GM10248 (cell line): ENCODE results near the gene FAM20B.
"Not testable (repeated sequence)": the region's sequence is repeated elsewhere in the genome, so short reads cannot be mapped to it uniquely, and the experiment has no call there.

Experiments used
- CTCF ChIA-PET: fragments of 300-600 bp; sonication (Branson Sonifier 250); formaldehyde crosslinking; extraction: SDS; loops from one replicate; lab custom pipeline; 2021; ENCODE audit warnings: antibody characterized with exemption; lab: Yijun Ruan, JAX
- POLR2A ChIA-PET: fragments of 350-650 bp; sonication (Branson Sonifier 250); formaldehyde crosslinking; extraction: SDS; loops from one replicate; lab custom pipeline; 2020; ENCODE audit warnings: antibody characterized with exemption; lab: Yijun Ruan, JAX
- DNase-seq: peaks from one replicate; pipeline ENCODE4 v3.0.0; 2012; ENCODE audit errors: extremely low spot score
- CTCF ChIP-seq: IDR thresholded peaks from 2 replicates; pipeline ENCODE4 v1.5.1; 2012; ENCODE audit warnings: mild to moderate bottlenecking, low read depth; ENCODE audit errors: extremely low read depth, missing control alignments, control extremely low read depth

FAM20B gene

GRCh38 chr1:179025125-179025974, at the start of gene FAM20B:
Gene FAM20B (plus strand): TSS chr1:179025894. CDS start chr1:179043848, 17,954 bp downstream.
- ChIA-PET CTCF (interaction anchor here (2.6 kb wide), 1 partner anchor 10 kb away, joined by 7 read pairs; no protein-coding TSS in a partner anchor), POLR2A (no interaction called here)
- peak; percentile 97 for DNase-seq
- TF ChIP-seq CTCF = no peak

GRCh38 chr1:178976541-178976940, 49.2 kb upstream of the FAM20B start:
- TF ChIP-seq CTCF = no peak
- ChIA-PET POLR2A (no interaction called here), CTCF (interaction anchor here (2.4 kb wide), 1 partner anchor 26 kb away, joined by 6 read pairs; no protein-coding TSS in a partner anchor)
- no peak for DNase-seq

- POLR2A ChIA-PET = no interaction called here
- CTCF ChIA-PET = interaction anchor here (1.5 kb wide), 1 partner anchor 104 kb away, joined by 3 read pairs; no protein-coding TSS in a partner anchor
- no peak for DNase-seq
- TF ChIP-seq CTCF = no peak
These were observed 39.5 kb upstream of the FAM20B start for GRCh38 chr1:178986204-178986603.

GRCh38 chr1:178988198-178988597, 37.5 kb upstream of the FAM20B start:
- DNase-seq, POLR2A ChIA-PET, CTCF ChIA-PET: not testable (repeated sequence)

- no peak for TF ChIP-seq CTCF
- ChIA-PET CTCF (interaction anchor here (1.1 to 1.8 kb wide), 2 partner anchors 9 to 226 kb away, joined by 3 to 6 read pairs; no protein-coding TSS in a partner anchor), POLR2A (no interaction called here)
- DNase-seq = no peak
These were observed 32.1 kb upstream of the FAM20B start for GRCh38 chr1:178993559-178993958.

GRCh38 chr1:178997428-178997827, 28.3 kb upstream of the FAM20B start:
- no peak for DNase-seq
- POLR2A ChIA-PET = no interaction called here
- no peak for TF ChIP-seq CTCF
- CTCF ChIA-PET = interaction anchor here (1.1 to 1.9 kb wide), 2 partner anchors 230 to 466 kb away, joined by 3 to 8 read pairs; no protein-coding TSS in a partner anchor

- DNase-seq = no peak
- CTCF ChIA-PET = interaction anchor here (1.9 kb wide), 1 partner anchor 467 kb away, joined by 8 read pairs; no protein-coding TSS in a partner anchor
- no peak for TF ChIP-seq CTCF
- POLR2A ChIA-PET = no interaction called here
These were observed 27.4 kb upstream of the FAM20B start for GRCh38 chr1:178998295-178998694.
